Tibial nerve (tissue), 4 donors: ENCODE measurements around the gene INIP.

Experiments
- EP300 ChIP-seq, 2 donors: sonication (generic); formaldehyde crosslinking; IDR thresholded peaks; one replicate each; pipeline ENCODE4 v1.6.1; 2017; ENCODE audit warnings: antibody characterized with exemption in 2 of 2, mild to moderate bottlenecking in 1 of 2
- POLR2A ChIP-seq, 2 donors: fragments of 450-650 bp; IDR thresholded peaks; one replicate each; pipeline ENCODE4 v1.6.1; 2017; ENCODE audit warnings: antibody characterized with exemption in 2 of 2, mild to moderate bottlenecking in 2 of 2, moderate library complexity in 2 of 2
- TF ChIP-seq, protein P1 (sequence below), 5 experiments: fragments of 200-600 bp in 3 of 5; fragments of 450-650 bp in 2 of 5; sonication (generic) in 3 of 5; IDR thresholded peaks; one replicate each; pipeline ENCODE4 v1.5.1; 2016 to 2019; ENCODE audit warnings: antibody characterized with exemption in 5 of 5, mild to moderate bottlenecking in 3 of 5, moderate library complexity in 2 of 5

DNA sequence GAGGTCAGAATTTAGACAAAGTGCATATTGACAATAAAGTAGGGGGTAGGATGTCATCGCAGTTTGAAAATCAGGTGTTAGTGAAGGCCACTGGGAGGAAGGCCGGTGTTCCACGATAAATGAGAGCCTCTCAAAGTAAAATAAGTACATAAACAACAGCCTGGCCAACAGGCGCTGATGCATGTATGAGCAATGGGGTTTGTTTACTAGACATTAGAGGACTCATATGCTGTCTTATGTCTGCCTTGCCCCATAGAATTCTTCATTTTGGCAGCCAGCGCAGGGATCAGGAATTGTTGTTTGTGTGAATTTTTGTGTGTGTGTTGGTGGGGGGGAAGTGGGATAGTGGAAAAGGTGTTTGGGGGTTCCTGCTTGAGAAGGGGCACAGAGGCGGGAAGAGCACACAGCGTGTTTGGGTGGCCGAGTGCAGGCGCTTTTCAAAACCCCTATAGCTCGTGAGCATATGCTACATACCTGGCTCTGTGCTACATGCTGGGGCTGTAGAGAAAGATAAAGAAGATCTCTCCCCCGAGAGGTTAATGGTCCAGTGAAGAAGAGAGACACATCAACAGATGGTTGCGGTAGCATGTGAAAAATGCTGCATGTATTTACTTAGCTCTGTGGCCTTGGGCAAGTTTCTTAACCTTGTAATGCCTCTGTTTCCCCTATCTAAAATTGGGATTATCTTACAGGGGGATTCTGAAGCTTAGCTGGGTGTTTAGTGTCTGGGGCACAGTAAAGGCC lies 44.2 kb upstream of the INIP start:
- TF ChIP-seq, protein P1, sequence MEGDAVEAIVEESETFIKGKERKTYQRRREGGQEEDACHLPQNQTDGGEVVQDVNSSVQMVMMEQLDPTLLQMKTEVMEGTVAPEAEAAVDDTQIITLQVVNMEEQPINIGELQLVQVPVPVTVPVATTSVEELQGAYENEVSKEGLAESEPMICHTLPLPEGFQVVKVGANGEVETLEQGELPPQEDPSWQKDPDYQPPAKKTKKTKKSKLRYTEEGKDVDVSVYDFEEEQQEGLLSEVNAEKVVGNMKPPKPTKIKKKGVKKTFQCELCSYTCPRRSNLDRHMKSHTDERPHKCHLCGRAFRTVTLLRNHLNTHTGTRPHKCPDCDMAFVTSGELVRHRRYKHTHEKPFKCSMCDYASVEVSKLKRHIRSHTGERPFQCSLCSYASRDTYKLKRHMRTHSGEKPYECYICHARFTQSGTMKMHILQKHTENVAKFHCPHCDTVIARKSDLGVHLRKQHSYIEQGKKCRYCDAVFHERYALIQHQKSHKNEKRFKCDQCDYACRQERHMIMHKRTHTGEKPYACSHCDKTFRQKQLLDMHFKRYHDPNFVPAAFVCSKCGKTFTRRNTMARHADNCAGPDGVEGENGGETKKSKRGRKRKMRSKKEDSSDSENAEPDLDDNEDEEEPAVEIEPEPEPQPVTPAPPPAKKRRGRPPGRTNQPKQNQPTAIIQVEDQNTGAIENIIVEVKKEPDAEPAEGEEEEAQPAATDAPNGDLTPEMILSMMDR (IDR thresholded peaks at IDR 0.05), result no peak
- TF ChIP-seq POLR2A (IDR thresholded peaks at IDR 0.05) (no peak), EP300 (IDR thresholded peaks at IDR 0.05) (no peak)
